ENCODE data around the gene DARS1.

The DARS1 gene

DNA sequence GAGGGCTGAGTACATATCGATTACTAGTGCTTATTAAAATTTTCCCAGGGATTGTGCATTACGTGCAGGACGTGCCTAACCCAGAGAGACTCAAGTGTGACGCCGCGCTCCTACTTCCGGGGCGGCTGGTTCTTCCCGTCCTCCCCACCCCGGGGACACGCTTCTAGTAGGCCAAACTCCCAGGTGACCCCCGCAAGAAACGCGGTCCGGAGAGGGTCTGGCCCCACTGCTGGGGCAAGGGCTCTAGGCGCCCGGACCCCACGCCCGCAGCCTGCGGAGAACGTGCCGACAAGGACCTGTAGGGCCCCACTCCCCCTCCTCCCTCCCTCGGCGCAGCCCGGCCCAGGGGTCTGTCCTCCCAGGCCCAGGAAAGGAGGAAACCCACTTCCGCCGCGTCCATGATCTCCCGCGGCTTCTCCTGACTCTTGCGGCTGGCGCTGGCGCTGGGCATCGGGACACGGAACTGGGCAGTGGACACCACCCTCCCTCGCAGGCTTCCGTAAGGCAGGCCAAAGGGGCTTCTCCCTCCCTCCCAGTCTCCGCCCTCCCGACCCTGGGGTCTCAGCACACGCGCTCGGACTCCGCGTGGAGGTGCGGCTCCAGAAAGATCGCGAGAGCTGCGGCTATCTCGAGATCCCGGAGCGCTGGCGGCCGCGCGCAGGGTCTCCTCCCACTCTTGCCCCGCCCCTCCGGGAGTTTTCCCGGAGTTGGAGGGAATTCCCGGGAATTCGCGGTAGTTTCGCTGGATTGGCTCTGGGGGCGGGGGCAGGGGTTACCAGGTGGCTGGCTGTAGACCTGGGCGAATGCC lies at the start of gene DARS1:
Gene DARS1, minus strand, starts transcription at position 609 of the 808 bp plus-strand sequence. Its CDS starts 158 bp downstream, at position 451.
- peak; percentile 83 for DNase-seq

DNA sequence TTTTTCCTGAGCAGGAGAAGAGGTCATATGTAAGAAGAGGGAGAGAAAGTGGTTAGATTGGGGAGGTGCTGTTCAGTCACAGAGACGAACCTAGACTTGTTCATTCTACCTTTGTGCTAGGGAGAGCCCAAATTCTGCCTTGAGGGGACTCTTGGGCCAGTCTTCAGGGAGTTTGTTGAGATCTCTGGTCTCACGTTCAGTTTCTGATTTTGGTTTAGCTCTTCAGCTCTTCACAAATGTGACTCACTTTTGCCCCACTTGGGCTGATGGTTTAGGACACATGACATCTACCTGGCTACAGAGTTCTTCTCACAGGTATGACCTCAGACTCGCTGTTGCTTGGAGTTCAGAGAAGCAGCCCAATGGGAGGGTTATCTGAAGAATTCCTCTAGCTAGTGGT lies 49.2 kb upstream of the DARS1 start:
- no peak for DNase-seq

DNA sequence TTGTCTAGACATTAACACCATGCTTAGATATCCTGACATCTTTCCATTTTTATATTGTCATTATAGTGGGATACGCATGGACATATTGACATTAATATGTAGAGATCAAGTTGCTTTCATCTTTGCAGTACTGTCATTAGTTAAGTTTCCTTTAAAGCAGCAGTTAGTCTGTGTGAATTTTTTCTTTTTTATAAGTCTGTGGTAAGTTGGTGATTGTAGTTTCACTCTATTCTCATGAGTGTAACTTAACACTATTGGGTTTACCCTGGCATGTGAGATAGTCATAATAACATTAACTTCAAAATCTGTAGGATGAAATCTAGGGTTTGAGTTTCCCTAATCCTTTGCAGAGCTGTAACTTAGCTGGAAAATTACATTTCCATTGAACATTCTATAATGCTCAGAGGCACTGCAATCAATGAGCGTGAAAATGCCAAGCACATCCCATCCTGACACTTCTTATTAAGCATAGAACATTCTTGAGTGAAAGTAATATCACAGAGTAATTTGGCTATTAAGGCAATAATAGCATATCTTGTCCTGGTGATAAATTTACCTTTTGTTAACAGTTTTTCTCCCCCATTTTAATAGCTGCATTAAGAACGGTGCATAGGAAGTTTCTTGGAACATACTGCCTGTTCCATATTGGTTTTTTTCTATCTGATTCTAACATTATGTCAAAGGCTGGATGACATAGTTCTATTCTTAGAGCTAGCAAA lies 47.5 kb upstream of the DARS1 start:
- no peak for DNase-seq

DNA sequence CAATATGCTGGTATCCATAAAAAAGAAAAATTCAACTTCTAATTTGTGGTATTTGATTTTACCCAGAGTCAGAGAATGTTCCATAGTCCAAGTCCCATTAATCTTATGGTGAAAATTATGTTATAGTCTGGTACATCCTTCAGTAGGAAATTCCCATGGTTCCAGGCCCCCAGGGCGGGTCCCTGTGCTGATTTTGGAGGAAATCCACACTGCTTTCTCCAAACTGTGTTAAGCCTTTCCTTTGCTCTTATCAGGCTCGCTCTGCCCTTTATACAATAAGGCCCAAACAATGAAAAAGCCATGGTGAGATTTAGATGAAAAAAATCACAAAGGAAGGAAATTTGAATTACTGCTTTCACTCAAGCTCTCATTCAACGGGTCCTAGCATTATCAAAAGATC lies 46.8 kb upstream of the DARS1 start:
- no peak for DNase-seq

DNA sequence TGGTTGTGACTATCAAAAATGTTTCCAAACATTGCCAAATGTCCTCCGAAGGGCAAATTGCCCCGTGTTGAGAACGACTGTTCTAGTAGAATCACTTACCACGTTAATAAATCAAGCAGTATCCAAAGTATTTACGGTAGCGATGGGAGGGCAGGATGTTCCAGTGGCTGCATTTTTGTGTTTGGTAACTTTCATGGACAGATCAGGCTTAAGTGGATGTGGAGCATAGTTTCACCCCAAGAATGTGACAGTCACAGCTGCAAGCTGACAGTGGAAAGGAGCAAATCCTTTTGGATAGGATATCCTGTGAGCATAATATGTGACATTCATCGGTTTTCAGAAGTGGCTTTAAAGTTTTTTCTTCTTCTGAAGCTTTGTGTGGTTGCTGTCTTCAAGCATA lies 46.3 kb upstream of the DARS1 start:
- DNase-seq, result no peak

DNA sequence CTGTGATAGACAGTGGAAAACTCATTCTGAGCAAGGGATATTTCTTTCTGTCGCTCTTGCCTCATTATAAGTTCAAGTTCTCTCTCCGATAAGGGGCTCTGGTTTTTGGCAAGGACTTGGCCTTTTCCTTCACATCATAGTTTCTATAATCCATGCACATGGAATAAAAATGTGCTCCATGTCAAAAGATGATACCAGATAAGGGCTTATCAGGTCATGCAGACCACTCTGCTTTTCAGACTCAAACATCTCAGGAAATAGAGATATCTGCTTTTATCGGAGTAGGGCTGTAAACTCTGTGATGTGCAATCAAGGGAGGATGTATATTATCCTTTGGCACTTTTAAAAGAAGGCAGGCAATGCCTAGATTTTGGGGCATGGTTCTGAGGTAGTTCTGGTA lies 45.0 kb upstream of the DARS1 start:
- DNase-seq, result no peak

DNA sequence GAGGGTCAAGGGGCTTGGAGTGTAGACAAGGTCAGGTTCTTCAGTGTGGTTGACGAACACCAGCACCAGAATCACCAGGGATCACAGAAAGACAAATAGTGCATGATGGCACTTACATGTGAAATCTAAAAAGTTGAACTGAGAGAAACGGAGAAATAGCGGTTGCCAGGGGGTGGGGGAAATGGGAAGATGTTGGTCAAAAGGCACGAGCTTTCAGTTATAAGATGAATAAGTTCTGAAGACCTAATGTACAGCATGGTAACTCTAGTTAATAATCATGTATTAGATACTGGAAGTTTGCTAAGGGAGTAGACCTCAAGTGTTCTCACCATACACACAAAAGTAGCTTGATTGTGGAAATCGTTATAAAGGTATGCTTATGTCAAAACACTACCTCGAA lies 43.7 kb upstream of the DARS1 start:
- DNase-seq, result no peak

DNA sequence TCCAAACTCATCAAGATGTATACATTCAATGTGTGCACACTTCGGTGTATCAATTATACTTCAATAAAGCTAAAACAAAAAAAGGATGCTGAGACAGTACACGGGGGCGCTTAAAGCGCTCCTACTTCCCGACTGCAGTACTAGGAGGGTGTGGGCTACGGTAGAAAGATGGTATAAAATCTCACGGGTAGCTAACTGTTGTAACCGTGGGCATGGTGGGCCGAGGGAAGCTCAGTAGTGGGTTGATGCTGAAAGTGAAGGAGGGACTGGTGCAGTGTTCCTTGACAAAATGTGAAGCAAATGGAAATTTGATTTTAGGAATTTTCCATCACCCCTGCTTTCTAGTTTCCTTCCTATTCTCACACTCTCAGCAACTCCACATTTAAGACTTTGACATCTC lies 42.6 kb upstream of the DARS1 start:
- DNase-seq, result no peak

DNA sequence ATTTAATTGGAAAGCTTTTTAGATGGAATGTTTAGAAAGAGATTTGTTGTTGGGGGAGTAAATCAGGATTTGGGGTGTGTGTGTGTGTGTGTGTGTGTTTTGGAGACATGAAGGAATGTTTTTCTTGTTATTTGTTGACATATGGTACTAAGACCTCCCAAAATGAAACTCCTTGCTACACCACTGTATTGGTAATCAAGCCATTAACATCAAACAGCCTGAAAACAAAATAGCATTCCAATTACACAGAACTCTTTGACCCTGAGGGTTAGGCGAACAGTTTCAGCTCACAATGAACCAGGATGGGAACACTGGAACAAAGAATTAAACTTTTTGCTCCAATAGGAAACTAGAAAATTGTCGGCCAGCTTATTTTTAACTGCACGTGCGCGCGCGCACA lies 41.7 kb upstream of the DARS1 start:
- no peak for DNase-seq

DNA sequence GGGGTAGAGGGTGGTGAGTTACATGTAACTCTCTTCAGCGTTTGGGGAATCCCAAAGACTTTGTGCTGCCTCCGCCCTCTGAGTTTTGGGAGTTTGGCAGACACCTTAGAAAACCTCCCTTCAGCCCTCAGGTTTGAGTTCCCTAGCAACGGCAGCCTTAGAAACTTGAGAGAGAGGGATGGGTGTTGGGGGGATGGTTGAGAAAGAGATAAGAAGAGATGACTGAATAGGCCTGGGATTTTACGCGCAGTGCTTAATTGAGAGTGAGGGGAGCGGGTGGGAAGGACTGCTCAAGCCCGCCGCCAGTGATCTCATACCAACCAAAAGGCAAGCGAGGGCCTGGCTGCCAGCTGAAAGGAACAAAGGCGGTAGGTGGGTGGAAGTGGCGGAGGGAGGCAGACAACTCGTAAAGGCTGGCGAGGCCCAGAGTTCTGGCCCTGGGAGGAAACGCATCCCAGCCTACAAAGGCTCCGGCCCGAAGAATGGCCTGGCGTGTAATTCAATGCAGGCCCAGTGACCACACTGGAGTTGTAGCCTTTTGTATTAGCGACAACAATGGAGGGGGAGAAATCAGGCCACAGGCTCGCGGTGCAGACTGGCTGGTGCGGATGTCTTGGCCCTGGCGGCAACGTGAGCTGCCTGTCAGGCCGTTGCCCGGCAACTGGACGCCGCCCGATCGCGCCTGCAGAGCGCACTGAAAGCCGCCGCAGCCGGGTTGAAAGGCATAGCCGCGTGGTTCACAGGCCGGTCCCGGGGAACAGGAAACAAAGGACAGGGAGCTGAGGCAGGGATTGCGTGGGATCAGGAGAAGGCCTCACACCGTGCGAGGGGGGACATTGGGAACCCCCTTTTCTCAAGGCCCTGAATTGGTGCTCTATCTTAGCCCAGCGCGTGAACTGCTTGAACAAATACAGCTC lies 39.9 kb upstream of the DARS1 start:
- peak; percentile 39 for DNase-seq

DNA sequence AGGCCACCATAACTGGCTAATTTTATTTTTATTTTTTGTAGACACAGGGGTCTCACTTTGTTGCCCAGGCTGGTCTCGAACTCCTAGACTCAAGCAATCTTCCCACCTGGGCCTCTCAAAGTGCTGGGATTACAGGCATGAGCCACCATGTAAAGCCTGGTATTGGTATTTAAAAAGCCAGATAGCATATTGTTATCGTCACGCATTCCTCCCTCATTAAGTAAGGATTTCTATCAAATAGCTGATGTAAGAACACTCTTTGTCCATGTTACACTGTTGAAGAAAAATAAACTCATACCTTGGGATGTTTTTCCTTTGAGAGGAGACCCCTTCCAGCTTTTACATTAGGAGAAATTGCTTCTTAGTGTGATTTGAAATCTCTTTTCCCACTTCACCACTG lies 39.2 kb upstream of the DARS1 start:
- no peak for DNase-seq

DNA sequence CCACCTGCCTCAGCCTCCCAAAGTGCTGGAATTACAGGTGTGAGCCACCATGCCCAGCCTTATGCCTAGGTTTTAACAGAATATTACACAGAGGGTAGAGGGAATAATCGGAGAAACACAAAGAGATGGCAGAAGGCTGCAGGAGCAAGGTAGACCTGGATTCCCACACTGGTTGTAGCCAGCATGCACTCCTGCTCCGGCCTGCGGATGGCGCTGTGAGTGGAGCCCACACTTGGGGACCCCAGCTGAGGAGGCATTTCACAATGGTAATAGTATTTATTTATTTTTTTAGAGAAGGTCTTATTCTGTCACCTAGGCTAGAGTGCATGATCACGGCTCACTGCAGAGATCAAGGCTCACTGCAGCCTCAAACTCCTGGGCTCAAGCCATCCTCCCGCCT lies 38.8 kb upstream of the DARS1 start:
- no peak for DNase-seq

DNA sequence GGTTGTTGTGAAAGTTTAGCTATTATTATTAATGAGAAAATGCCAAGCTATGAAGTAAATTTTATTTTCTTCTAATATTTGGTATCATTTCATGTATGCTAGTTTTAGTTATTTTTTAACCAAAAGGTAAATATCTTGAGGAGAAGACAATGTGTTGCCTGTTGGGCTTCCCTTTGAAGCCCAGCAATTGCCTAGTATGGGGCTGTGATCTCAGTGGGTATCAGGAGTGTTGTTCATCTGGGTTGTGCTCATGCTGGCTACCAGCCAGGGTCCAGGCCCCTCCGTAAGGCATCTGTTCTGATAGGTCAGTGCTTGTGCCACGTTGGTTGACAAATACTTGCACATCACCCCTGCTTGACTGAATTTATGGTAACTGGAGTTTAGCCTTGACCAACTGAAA lies 38.0 kb upstream of the DARS1 start:
- no peak for DNase-seq

DNA sequence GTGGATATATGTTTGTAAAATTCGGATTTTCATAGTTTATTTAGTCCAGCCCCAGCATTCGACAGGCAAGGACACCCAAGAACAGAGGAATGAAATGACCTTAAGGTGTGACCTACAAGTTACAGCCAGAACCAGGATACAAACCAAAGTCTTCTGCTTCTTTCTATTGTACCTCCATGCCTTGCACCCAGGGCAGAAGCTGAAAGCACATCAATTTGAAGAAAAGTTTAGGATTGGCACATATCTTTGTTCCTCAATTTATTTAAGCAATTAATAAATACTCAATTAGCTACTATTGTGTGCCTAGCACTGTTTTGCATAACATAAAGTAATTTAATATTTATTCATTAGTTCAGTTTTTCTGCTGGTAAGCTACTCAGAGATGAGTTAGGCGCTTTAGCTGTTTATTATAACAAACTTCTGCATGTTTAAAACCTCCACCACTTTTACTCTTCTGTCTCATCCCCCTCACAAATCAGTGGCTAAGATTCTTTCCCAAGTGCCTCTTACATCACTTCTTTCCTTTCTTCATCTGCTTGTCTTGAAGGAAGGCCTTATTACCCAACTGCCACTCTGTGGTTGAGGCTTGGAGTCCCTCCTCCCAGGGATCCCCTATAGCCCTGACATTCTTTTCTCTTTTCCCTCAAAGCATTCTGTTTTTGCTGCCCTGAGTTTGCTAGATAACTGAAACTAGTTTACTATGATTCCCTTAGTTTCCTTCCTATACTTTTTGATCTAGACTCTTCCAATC lies 37.1 kb upstream of the DARS1 start:
- peak; percentile 9 for DNase-seq

DNA sequence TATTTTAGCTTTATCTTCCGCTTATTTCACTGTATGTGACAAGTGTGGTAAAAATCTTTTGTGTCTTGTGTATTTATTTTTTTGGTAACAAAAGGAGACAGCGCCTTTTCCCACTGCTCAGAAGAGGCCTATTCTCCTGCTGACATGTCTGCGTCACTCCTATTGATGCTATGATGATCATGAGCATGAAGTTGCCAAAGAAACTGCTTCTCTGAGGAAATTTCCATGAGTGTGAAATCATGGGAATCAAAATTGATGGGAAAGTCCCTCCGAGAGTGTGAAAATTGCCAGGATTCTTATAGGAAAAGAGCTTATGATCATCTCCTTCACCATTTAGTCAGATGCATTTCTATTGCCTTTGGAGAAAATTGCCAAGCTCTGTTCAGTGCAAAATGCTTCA lies 36.5 kb upstream of the DARS1 start:
- DNase-seq, result no peak

DNA sequence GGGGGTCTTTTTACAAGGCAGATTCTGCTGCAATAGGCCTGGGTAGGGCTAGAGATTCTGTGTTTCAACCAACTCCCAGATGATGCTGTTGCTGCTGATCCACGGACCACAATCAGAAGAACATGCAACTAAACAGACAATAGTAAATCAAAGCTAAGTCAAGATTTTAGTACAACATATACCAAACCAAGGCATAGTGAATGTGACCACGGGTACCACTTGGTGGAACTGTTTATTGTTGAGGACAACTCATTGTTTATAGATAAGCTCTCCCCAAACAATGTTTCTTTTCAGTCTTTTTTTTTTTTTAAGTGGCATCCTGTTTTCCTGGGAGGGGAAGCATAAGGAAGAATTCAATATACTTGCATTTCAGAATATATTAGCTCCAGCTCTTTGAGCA lies 36.0 kb upstream of the DARS1 start:
- DNase-seq, result no peak

DNA sequence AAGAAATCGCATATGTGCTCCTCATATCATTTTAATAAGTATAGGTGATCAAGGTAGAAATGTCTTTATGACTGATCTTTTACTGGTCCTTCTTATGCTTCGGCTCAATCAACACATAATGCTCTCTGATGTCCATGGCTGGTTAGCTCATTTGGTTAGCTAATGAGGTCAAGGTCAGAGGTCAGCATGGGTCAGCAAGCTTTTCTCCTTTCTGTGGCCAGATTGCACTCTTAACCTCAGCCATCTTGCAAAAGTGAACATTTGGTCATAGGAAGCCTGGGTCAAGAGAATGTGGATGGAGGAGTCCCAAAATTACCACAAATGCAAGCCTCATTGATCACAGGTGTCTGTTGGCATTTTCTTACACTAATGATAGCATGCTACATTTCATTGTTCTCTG lies 35.4 kb upstream of the DARS1 start:
- DNase-seq, result no peak

DNA sequence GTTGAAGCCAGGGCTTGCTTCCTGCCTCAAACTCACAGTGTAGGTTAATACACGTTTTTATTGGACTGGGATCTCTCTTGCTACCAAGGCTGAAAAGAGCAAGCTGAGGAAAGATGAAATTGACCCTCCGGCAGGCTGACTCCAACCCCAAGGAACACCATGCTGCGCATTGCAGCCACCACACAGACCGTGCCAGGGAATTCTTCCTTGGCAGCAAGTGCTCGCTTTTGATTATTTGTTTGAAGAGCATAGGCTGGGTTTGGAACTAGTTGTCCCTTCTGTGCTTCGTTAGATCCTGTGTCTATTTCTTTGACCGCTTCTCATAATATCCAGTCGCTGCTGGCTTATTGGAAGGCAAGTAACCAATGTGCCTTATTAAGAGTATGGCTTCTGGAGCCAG lies 34.4 kb upstream of the DARS1 start:
- DNase-seq, result no peak

DNA sequence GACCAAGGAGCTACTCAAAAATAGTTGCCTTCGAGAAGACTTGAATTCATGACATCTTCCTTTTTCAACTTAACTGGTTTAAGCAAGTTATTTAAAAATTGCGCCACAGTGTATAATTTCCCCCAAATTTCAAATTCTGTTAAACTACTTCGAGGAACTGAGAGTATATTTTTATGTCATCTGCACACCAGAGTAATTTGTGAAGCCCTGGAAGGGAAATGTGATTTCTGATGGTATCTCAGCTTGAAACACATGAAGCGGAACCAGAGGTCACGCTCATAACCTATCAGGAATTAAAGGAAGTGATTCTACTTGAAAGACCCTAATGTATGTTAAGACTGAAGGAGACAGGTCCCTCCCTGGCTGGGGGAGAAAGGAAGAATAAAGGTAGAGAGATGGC lies 33.9 kb upstream of the DARS1 start:
- no peak for DNase-seq

DNA sequence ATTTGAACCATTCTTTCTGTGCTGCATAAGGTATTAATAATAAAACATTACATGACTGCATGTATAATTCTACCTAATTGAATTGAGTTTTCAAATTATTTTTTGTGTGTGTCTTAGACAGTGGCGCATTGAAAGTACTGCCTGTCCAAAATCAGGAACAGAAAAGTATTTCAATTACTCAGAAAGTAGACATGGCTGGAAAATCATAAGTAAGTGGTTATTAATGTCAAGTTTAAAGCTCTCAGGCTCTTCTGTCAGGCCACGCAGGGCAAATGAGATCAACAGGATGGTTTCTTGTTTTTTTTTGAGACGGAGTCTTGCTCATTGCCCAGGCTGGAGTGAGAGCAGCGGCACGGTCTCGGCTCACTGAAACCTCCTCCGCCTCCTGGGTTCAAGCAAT lies 32.4 kb upstream of the DARS1 start:
- no peak for DNase-seq

DNA sequence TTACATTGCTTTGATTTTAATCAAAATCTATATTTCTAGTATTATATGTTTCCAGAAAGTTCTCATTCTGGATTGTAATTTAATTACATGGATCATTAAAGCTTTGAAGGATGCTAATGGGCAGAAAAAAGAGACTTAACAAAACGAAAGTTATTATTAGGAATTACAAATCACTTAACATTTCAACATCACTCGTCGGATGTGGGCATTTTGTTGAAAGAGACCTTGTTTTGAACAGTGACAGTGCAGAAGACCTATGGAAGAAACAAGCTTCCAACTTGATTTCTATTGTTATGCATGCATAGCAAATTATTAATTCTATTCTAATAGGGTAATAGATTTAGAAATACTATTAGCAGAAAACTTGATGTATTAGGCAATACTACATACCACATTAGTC lies 31.4 kb upstream of the DARS1 start:
- DNase-seq, result no peak

DNA sequence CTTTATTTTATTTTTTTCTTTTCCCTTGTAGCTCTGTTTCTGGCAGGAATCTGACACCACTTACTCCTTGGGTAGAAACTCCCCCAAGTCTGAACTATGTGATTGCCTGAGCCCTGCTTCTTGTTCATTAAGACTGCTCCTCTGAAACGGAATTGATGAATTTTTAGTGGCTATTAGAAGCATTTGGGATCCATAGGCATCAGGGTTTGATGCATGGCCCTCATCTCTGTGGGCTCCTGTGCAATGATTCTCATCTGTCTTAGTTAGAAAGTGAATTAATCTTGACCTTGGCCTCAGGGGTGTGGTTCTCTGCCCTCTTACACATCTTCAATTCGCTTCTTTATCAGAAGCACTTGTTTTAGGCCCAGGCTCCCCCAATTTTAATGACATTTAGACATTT lies 31.0 kb upstream of the DARS1 start:
- no peak for DNase-seq

DNA sequence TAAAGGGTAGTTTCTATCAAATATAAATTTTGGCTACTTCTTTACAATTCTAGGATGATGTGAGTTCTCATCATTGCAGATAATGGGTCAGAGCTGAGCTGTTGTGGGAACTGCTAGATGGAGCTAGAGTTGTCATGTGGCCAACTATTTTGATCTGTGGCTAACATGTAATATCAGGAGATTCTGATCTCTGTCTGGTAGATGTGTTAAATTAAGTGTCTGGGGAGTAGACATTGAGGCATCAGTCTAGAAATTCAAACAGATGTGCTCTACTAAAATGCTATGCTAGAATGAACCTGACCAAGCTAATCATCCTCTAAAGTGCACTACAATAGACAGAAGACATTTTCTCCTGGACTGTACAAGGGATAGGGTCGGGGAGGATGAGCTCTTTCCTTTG lies 30.3 kb upstream of the DARS1 start:
- no peak for DNase-seq
